Epithelial cell of esophagus (primary cell): ENCODE data around the gene STMP1.

Source experiments
- DNase-seq: peaks from one replicate; pipeline ENCODE4 v3.0.0; 2010; ENCODE audit warnings: low read depth
- H3K4me3 ChIP-seq: 2 replicates; pipeline ENCODE4 v1.5.1; 2011; ENCODE audit warnings: mild to moderate bottlenecking, low read length, control low read depth
- TF ChIP-seq, protein P1 (sequence below): IDR thresholded peaks from 2 replicates; pipeline ENCODE4 v1.5.1; 2011; ENCODE audit warnings: low read depth, mild to moderate bottlenecking, low read length, control low read depth, inconsistent platforms; ENCODE audit not compliant: insufficient read depth; ENCODE audit errors: missing control alignments

STMP1 gene

DNA sequence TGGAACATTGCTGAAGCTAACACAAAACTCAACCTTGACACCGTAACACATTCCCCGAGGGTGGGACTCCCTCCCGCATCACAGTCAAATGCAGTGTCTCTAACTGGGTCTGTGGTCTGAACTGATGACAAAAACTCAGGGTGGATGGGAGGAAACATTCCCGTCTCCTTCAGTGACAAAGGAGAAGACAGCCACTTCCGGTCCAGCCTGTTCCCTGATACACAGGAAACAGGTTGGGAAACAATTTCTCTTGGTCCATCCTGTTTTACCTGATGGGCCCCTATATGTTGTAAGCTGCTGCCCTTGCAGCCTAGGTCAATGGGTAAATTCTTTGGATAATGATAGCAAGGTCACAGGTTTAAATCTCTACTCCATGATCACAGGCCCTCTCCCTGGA, 45.3 kb downstream of the STMP1 start:
- TF ChIP-seq, protein P1, sequence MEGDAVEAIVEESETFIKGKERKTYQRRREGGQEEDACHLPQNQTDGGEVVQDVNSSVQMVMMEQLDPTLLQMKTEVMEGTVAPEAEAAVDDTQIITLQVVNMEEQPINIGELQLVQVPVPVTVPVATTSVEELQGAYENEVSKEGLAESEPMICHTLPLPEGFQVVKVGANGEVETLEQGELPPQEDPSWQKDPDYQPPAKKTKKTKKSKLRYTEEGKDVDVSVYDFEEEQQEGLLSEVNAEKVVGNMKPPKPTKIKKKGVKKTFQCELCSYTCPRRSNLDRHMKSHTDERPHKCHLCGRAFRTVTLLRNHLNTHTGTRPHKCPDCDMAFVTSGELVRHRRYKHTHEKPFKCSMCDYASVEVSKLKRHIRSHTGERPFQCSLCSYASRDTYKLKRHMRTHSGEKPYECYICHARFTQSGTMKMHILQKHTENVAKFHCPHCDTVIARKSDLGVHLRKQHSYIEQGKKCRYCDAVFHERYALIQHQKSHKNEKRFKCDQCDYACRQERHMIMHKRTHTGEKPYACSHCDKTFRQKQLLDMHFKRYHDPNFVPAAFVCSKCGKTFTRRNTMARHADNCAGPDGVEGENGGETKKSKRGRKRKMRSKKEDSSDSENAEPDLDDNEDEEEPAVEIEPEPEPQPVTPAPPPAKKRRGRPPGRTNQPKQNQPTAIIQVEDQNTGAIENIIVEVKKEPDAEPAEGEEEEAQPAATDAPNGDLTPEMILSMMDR: no peak
- H3K4me3 ChIP-seq: no peak overlapping the region
- peak; percentile 85 for DNase-seq

DNA sequence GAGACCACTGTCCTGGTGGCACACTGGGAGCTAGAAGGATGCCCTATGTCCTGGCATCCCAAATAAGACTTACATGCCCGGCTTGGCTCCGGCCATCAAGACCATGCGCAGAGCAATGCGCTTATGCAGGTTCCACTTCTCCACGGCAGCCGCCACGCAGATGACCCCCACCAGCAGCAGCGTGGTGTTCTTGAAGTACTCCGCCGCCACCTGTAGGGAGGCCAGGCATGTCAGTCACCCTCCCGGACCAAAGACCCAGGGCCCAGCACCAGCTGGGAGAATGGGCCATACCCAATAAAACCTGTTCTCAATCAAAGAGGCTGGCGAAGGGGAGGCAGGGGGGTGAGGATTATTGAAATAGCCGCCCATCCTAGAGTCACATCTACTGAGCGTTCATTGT, 45.7 kb downstream of the STMP1 start:
- H3K4me3 ChIP-seq: no peak overlapping the region
- TF ChIP-seq, protein P1: no peak
- no peak for DNase-seq

DNA sequence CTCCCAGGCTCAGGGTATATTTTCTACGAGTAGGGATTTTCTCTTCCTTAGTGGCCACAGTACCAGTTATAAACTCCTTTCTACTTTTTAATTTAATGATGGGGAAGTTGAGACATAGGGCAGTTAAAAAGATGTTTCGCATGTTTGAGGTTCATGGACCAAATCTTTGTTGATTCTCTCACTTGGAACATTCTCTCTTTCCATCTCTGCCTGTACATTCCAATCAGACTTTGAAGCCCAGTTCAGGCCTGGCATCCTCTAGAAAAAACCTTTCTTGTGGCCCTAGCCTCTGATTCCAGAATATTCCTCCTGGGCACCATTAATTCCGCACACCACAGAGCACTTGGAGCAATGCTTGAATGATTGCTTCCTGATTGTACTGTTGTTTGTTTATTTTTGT, 47.2 kb downstream of the STMP1 start:
- TF ChIP-seq, protein P1: no peak
- H3K4me3 ChIP-seq: no peak overlapping the region
- no peak for DNase-seq

DNA sequence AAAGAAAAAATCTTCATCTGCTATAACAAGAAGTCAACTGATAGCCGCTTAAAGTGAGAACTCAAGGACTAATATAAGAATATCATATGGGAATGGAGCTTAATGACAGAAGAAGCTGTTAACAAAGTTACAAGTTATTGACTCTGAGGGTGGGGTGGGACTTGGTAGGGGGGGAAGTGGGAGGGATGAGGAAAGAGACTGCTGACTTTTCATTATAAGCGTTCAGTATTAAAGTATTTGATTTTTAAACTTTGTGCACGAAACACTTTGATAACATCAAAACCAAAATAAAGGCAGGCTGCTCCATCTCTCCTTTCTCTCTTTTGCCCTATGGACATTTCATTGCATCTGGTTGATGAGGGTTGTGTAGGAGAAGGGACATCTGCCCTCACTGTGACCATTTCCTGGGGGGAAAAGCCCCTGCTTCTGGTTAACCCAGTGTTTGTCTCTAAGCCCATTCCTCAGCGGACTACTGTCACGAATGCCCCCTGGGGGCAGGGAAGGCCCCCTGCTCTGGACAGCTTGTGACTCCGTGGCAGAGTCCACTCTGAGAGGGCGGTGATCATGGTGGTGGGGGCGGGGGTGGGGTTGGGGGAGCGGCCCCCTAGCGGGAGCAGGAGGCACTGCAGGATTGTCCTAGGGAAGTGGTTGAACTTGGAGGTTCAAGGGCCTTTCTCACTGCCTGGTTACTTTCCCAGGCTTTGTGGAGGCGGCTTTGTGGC, 48.3 kb downstream of the STMP1 start:
- no peak for DNase-seq

DNA sequence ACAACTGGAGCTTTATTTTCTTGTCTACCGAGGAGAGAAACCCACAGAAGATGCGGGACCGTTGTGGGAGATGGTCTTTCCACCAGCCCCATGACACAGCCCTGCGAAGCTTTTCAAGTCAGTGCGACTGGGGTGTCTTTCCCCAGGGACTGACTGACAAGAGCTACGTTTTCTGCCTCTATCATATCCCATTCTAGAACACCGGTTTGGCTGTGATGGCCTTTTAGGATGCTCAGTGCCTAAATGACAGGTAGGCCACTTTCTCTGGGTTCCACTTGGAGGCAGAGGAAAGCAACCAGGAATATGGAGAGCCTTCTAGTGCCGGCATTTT, 48.8 kb downstream of the STMP1 start:
- no peak for DNase-seq
- H3K4me3 ChIP-seq: no peak overlapping the region
- TF ChIP-seq, protein P1: no peak

More for the DNA sequence above, 48.3 kb downstream of the STMP1 start:
- no peak overlapping the region for H3K4me3 ChIP-seq
- TF ChIP-seq, protein P1: peak; percentile 46

DNA sequence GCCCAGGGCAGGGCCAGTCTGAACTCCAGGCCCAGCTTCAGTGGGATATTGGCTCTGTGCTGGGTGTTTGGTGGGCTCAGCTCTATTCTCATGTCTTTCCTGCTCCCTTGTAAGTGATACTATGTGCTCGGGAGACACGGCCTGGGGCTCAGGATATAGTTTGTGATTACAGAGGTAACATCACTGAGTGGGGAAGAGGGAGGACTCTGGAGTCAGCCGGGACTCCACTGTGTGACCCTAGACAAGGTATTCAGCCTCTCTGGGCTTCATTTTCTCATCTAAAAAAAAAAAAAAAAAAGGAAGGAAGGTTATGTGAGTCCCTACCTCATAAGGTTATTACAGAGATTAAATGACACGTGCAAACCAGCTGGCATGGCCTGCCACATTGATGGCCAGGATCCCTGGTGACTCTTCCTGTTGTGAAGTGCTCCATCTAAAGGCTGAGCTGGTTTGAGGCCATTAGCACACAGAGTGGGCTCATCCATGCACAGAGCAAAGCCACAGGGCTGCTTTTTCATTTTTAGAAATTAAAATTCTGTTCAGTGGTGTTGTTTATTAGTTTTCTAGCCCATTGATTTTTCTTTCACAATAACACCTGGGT, 50.0 kb downstream of the STMP1 start:
- no peak for DNase-seq
- TF ChIP-seq, protein P1: no peak
- H3K4me3 ChIP-seq: no peak overlapping the region

DNA sequence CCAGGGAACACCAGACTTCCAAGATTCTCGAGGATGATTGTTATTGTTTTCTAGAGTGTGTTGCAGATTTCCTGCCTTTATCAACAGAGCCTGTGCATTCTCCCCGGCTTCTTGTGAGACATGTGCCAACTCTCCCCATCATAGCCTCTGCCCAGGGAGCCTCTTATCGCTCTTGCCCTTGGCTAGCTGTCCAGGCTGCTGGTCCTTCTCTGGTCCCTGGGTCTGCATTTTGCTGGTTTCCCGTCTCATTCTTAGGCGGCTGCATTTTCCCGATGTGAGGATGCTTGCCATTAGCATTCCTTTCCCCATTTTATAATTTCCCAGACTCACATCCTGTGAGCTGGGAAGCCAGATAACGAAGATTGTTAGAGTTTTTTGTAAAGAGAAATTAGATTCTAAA, 50.5 kb downstream of the STMP1 start:
- no peak overlapping the region for H3K4me3 ChIP-seq
- no peak for DNase-seq
- TF ChIP-seq, protein P1: no peak
